ENCODE measurements around the gene QRFPR.

QRFPR gene

GRCh38 chr4:121377076-121377475 is 3.7 kb downstream of the QRFPR start:
- peaks cover 18% of the 10 kb centered on the region for H3K4me1 ChIP-seq (ENCODE audit: control insufficient read depth, insufficient read depth, low read length)
- H3K27me3 ChIP-seq (replicated peaks; ENCODE audit: control insufficient read depth, insufficient read depth, low read length): peaks cover 28% of the 10 kb centered on the region
- no peak overlapping the region for H3K9ac ChIP-seq (ENCODE audit: low read length)
- no peaks in the 10 kb centered on the region for H3K9me3 ChIP-seq (ENCODE audit: control insufficient read depth, low read length)
- no peaks in the 10 kb centered on the region for H3K36me3 ChIP-seq (ENCODE audit: control insufficient read depth, insufficient read depth, low read length, severe bottlenecking)
- H3K4me3 ChIP-seq (ENCODE audit: low read length): no peak overlapping the region
- no peak for DNase-seq (ENCODE audit: low read depth)

GRCh38 chr4:121376556-121376955 is 4.3 kb downstream of the QRFPR start:
- no peak for DNase-seq (ENCODE audit: low read depth)
- Histone ChIP-seq H3K27me3 (replicated peaks; ENCODE audit: control insufficient read depth, insufficient read depth, low read length) (peaks cover 23% of the 10 kb centered on the region), H3K4me3 (ENCODE audit: low read length) (no peak overlapping the region), H3K9me3 (ENCODE audit: control insufficient read depth, low read length) (no peaks in the 10 kb centered on the region), H3K4me1 (ENCODE audit: control insufficient read depth, insufficient read depth, low read length) (peaks cover 18% of the 10 kb centered on the region), H3K36me3 (ENCODE audit: control insufficient read depth, insufficient read depth, low read length, severe bottlenecking) (no peaks in the 10 kb centered on the region), H3K9ac (ENCODE audit: low read length) (no peak overlapping the region)

- H3K36me3 ChIP-seq (ENCODE audit: control insufficient read depth, insufficient read depth, low read length, severe bottlenecking): no peaks in the 10 kb centered on the region
- H3K4me3 ChIP-seq (ENCODE audit: low read length): no peak overlapping the region
- H3K4me1 ChIP-seq (ENCODE audit: control insufficient read depth, insufficient read depth, low read length): peaks cover 18% of the 10 kb centered on the region
- DNase-seq (ENCODE audit: low read depth): no peak
- H3K9me3 ChIP-seq (ENCODE audit: control insufficient read depth, low read length): no peaks in the 10 kb centered on the region
- no peak overlapping the region for H3K9ac ChIP-seq (ENCODE audit: low read length)
- peaks cover 19% of the 10 kb centered on the region for H3K27me3 ChIP-seq (replicated peaks; ENCODE audit: control insufficient read depth, insufficient read depth, low read length)
Measured at GRCh38 chr4:121376097-121376496, 4.7 kb downstream of the QRFPR start.

- H3K36me3 ChIP-seq (ENCODE audit: control insufficient read depth, insufficient read depth, low read length, severe bottlenecking): no peaks in the 10 kb centered on the region
- peaks cover 11% of the 10 kb centered on the region for H3K4me1 ChIP-seq (ENCODE audit: control insufficient read depth, insufficient read depth, low read length)
- no peak overlapping the region for H3K9ac ChIP-seq (ENCODE audit: low read length)
- no peak for DNase-seq (ENCODE audit: low read depth)
- no peak overlapping the region for H3K4me3 ChIP-seq (ENCODE audit: low read length)
- H3K27me3 ChIP-seq (replicated peaks; ENCODE audit: control insufficient read depth, insufficient read depth, low read length): peaks cover 11% of the 10 kb centered on the region
- no peaks in the 10 kb centered on the region for H3K9me3 ChIP-seq (ENCODE audit: control insufficient read depth, low read length)
Measured at GRCh38 chr4:121375262-121375661, 5.6 kb downstream of the QRFPR start.

GRCh38 chr4:121373841-121374240 is 7.0 kb downstream of the QRFPR start:
- H3K36me3 ChIP-seq (ENCODE audit: control insufficient read depth, insufficient read depth, low read length, severe bottlenecking): no peaks in the 10 kb centered on the region
- DNase-seq (ENCODE audit: low read depth): no peak
- no peaks in the 10 kb centered on the region for H3K27me3 ChIP-seq (replicated peaks; ENCODE audit: control insufficient read depth, insufficient read depth, low read length)
- H3K9me3 ChIP-seq (ENCODE audit: control insufficient read depth, low read length): no peaks in the 10 kb centered on the region
- no peak overlapping the region for H3K4me3 ChIP-seq (ENCODE audit: low read length)
- H3K4me1 ChIP-seq (ENCODE audit: control insufficient read depth, insufficient read depth, low read length): peaks cover 9% of the 10 kb centered on the region
- no peak overlapping the region for H3K9ac ChIP-seq (ENCODE audit: low read length)

GRCh38 chr4:121370729-121371325 is 10.0 kb downstream of the QRFPR start:
- H3K27me3 ChIP-seq (replicated peaks; ENCODE audit: control insufficient read depth, insufficient read depth, low read length): no peaks in the 10 kb centered on the region
- no peak overlapping the region for H3K9ac ChIP-seq (ENCODE audit: low read length)
- peaks cover 9% of the 10 kb centered on the region for H3K4me1 ChIP-seq (ENCODE audit: control insufficient read depth, insufficient read depth, low read length)
- H3K9me3 ChIP-seq (ENCODE audit: control insufficient read depth, low read length): no peaks in the 10 kb centered on the region
- no peaks in the 10 kb centered on the region for H3K36me3 ChIP-seq (ENCODE audit: control insufficient read depth, insufficient read depth, low read length, severe bottlenecking)
- peak; percentile 80 for DNase-seq (ENCODE audit: low read depth)
- no peak overlapping the region for H3K4me3 ChIP-seq (ENCODE audit: low read length)

- Histone ChIP-seq H3K9ac (ENCODE audit: low read length) (no peak overlapping the region), H3K27me3 (replicated peaks; ENCODE audit: control insufficient read depth, insufficient read depth, low read length) (no peaks in the 10 kb centered on the region), H3K9me3 (ENCODE audit: control insufficient read depth, low read length) (no peaks in the 10 kb centered on the region), H3K4me1 (ENCODE audit: control insufficient read depth, insufficient read depth, low read length) (peaks cover 16% of the 10 kb centered on the region), H3K36me3 (ENCODE audit: control insufficient read depth, insufficient read depth, low read length, severe bottlenecking) (no peaks in the 10 kb centered on the region), H3K4me3 (ENCODE audit: low read length) (no peak overlapping the region)
- DNase-seq (ENCODE audit: low read depth): peak; percentile 8
Measured at GRCh38 chr4:121360495-121360894, 20.3 kb downstream of the QRFPR start.

- peaks cover 16% of the 10 kb centered on the region for H3K4me1 ChIP-seq (ENCODE audit: control insufficient read depth, insufficient read depth, low read length)
- peaks cover 14% of the 10 kb centered on the region for H3K9me3 ChIP-seq (ENCODE audit: control insufficient read depth, low read length)
- DNase-seq (ENCODE audit: low read depth): peak; percentile 72
- no peak overlapping the region for H3K9ac ChIP-seq (ENCODE audit: low read length)
- H3K4me3 ChIP-seq (ENCODE audit: low read length): no peak overlapping the region
- no peaks in the 10 kb centered on the region for H3K27me3 ChIP-seq (replicated peaks; ENCODE audit: control insufficient read depth, insufficient read depth, low read length)
- H3K36me3 ChIP-seq (ENCODE audit: control insufficient read depth, insufficient read depth, low read length, severe bottlenecking): no peaks in the 10 kb centered on the region
Measured at GRCh38 chr4:121358473-121358872, 22.3 kb downstream of the QRFPR start.

- Histone ChIP-seq H3K27me3 (replicated peaks; ENCODE audit: control insufficient read depth, insufficient read depth, low read length) (no peaks in the 10 kb centered on the region), H3K4me1 (ENCODE audit: control insufficient read depth, insufficient read depth, low read length) (peaks cover 3% of the 10 kb centered on the region), H3K4me3 (ENCODE audit: low read length) (no peak overlapping the region), H3K36me3 (ENCODE audit: control insufficient read depth, insufficient read depth, low read length, severe bottlenecking) (no peaks in the 10 kb centered on the region), H3K9me3 (ENCODE audit: control insufficient read depth, low read length) (peaks cover 14% of the 10 kb centered on the region), H3K9ac (ENCODE audit: low read length) (no peak overlapping the region)
- DNase-seq (ENCODE audit: low read depth): no peak
Measured at GRCh38 chr4:121353213-121353612, 27.6 kb downstream of the QRFPR start.

GRCh38 chr4:121344098-121344497 is 36.7 kb downstream of the QRFPR start:
- H3K4me1 ChIP-seq (ENCODE audit: control insufficient read depth, insufficient read depth, low read length): no peaks in the 10 kb centered on the region
- no peaks in the 10 kb centered on the region for H3K36me3 ChIP-seq (ENCODE audit: control insufficient read depth, insufficient read depth, low read length, severe bottlenecking)
- no peaks in the 10 kb centered on the region for H3K9me3 ChIP-seq (ENCODE audit: control insufficient read depth, low read length)
- H3K4me3 ChIP-seq (ENCODE audit: low read length): no peak overlapping the region
- peaks cover 6% of the 10 kb centered on the region for H3K27me3 ChIP-seq (replicated peaks; ENCODE audit: control insufficient read depth, insufficient read depth, low read length)
- DNase-seq (ENCODE audit: low read depth): no peak
- H3K9ac ChIP-seq (ENCODE audit: low read length): no peak overlapping the region

GRCh38 chr4:121340247-121340646 is 40.6 kb downstream of the QRFPR start:
- H3K9ac ChIP-seq (ENCODE audit: low read length): no peak overlapping the region
- no peaks in the 10 kb centered on the region for H3K36me3 ChIP-seq (ENCODE audit: control insufficient read depth, insufficient read depth, low read length, severe bottlenecking)
- peaks cover 3% of the 10 kb centered on the region for H3K27me3 ChIP-seq (replicated peaks; ENCODE audit: control insufficient read depth, insufficient read depth, low read length)
- H3K9me3 ChIP-seq (ENCODE audit: control insufficient read depth, low read length): no peaks in the 10 kb centered on the region
- no peak for DNase-seq (ENCODE audit: low read depth)
- no peaks in the 10 kb centered on the region for H3K4me1 ChIP-seq (ENCODE audit: control insufficient read depth, insufficient read depth, low read length)
- no peak overlapping the region for H3K4me3 ChIP-seq (ENCODE audit: low read length)

- H3K9ac ChIP-seq (ENCODE audit: low read length): no peak overlapping the region
- no peak overlapping the region for H3K4me3 ChIP-seq (ENCODE audit: low read length)
- H3K4me1 ChIP-seq (ENCODE audit: control insufficient read depth, insufficient read depth, low read length): no peaks in the 10 kb centered on the region
- no peaks in the 10 kb centered on the region for H3K36me3 ChIP-seq (ENCODE audit: control insufficient read depth, insufficient read depth, low read length, severe bottlenecking)
- no peaks in the 10 kb centered on the region for H3K27me3 ChIP-seq (replicated peaks; ENCODE audit: control insufficient read depth, insufficient read depth, low read length)
- no peak for DNase-seq (ENCODE audit: low read depth)
- no peaks in the 10 kb centered on the region for H3K9me3 ChIP-seq (ENCODE audit: control insufficient read depth, low read length)
Measured at GRCh38 chr4:121339824-121340223, 41.0 kb downstream of the QRFPR start.

Data from adipocyte (in vitro differentiated cells).